GM18909 (cell line): Measurements from ENCODE around the gene RELB.

Experiments used
- ATAC-seq: cut with Tn5 transposase; IDR thresholded peaks from one replicate; pipeline ENCODE4 v1.9.1; 2021; ENCODE audit warnings: mild to moderate bottlenecking; ENCODE audit not compliant: unreplicated experiment, poor library complexity

RELB gene

DNA sequence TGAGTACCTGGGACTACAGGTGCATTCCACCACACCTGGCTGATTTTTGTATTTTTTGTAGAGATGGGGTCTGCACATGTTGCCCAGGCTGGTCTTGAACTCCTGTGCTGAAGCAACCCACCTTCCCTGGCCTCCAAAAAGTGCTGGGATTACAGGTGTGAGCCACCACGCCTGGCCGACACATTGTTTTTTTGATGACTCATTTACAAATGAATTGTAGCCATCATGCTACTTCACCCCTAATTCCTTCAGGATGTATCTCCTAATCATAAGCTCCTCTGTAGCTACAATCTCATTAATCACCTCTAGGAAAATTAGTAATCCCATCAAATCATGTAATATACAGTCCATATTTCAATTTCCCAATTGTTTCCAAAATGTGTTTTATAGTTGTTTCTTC is 17.9 kb downstream of the RELB start:
- ATAC-seq, result no peak

DNA sequence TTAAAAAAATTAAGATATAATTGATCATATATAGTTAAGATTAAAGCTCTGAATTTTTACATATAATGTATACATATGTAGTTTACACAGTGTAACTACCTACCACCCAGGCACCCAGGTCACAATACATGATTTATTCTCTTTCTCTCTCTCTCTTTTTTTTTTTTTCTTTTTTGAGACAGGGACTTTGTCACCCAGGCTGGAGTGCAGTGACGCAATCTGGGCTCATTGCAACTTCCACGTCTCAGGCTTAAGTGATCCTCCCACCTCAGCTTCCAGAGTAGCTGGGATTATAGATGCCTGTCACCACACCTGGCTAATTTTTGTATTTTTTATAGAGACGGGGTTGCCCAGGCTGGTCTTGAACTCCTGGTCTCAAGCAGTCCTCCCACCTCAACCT is 18.8 kb downstream of the RELB start:
- no peak for ATAC-seq

DNA sequence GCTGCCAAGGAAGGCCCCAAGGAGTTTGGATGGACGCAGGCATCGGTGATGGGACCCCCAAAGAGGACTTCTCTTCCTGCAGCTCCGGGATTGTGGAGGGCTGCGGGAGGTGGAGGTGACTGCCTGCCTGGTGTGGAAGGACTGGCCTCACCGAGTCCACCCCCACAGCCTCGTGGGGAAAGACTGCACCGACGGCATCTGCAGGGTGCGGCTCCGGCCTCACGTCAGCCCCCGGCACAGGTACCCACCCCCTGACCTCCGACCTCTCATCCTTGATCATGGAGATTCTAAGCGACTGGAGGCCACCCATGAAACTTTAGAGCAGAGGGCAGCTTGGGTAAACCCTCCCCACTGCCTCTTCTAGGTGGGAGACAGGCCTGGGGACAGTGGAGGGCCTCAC is 20.7 kb downstream of the RELB start:
- no peak for ATAC-seq

DNA sequence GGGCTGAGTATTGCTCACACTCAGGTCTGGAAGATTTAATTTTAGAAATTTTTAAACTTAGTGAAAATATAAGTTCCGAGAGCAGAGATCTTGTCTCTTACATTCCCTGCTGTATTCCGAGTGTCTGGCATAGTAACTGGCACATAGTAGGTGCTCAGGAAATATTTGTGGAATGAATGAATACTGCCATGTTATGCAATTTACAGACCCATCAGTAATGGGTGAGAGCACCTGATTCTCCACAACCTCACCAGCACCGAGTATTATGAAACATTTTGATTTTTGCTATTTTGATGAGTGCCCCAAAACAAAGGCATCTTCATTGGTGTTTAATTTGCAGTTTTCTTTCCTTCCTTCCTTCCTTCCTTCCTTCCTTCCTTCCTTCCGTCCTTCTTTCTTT is 21.8 kb downstream of the RELB start:
- ATAC-seq, result no peak

DNA sequence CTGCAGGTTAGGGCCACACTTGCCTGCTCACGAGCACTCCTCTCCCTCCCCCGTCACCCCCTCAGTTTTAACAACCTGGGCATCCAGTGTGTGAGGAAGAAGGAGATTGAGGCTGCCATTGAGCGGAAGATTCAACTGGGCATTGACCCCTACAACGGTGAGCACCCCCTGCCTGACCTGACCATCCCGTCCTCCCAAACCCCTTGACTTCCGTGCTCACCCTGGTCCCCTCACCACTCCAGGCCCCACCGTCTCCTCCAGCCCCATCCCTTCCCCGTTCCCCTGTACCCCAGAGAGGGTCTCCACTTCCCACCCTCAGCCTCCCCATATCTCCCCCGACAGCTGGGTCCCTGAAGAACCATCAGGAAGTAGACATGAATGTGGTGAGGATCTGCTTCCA is 24.0 kb downstream of the RELB start:
- no peak for ATAC-seq

DNA sequence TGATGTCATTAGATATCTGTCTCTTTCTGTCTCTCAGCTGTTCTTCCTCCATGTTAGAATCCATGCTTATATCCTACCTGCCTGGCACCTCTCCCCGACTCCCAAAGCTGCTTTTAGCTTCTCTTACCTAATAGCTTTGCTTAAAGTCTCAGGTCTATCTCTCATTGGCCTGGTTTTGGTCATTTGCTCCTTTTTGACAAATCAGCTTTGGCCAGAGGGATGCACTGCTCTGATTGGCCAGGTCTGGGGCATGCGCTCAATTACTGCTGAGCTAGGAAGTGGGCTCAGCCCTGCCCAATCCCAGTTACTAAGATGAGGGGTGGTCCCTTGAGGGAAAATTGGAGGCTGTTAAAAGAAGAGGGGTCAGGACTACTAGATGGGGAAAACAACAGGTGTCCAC is 26.1 kb downstream of the RELB start:
- no peak for ATAC-seq

DNA sequence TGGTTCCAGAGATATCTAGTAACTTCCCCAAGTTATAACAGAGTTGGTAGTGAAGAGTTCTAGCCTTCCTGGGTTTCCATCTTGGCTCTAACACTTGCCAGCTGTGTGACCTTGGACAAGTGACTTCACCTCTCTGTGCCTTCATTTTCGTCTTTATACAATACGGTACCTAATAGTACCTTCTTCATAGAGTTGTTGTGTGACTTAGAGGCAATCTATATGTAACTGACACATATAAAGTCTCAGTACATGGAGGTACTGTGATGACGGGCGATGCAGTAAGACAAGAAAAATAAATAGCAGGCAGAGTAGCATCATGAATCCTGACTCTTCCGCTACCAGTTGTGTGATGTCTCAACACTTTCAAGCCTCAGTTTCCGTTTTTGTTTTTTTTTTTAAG is 29.6 kb downstream of the RELB start:
- no peak for ATAC-seq

DNA sequence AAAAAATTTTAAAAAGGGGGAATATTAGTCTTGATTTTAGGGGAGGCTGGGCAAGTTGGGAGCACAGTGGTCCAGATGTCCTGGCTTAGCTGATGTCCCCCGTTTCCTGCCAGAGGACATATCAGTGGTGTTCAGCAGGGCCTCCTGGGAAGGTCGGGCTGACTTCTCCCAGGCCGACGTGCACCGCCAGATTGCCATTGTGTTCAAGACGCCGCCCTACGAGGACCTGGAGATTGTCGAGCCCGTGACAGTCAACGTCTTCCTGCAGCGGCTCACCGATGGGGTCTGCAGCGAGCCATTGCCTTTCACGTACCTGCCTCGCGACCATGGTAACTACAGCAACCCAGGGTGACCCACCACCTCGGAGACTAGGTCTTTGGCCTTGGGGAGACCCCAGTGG is 31.2 kb downstream of the RELB start:
- ATAC-seq, result no peak

DNA sequence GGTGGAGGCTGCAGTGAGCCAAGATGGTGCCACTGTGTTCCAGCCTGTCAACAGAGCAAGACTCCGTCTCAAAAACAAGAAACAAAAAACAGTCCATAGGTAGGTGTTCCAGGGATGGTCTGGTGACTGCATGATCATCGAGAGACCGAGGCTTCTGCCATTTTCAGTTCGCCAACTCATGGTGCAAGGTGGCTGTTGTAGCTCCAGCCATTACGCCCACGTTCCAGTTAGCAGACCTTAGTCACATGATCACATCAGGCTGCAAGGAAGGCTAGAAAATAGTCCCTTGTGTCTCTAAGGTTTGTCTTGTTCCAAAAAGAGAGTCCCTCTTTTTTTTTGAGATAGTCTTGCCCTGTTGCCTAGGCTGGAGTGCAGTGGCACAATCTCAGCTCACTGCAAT is 34.5 kb downstream of the RELB start:
- no peak for ATAC-seq

DNA sequence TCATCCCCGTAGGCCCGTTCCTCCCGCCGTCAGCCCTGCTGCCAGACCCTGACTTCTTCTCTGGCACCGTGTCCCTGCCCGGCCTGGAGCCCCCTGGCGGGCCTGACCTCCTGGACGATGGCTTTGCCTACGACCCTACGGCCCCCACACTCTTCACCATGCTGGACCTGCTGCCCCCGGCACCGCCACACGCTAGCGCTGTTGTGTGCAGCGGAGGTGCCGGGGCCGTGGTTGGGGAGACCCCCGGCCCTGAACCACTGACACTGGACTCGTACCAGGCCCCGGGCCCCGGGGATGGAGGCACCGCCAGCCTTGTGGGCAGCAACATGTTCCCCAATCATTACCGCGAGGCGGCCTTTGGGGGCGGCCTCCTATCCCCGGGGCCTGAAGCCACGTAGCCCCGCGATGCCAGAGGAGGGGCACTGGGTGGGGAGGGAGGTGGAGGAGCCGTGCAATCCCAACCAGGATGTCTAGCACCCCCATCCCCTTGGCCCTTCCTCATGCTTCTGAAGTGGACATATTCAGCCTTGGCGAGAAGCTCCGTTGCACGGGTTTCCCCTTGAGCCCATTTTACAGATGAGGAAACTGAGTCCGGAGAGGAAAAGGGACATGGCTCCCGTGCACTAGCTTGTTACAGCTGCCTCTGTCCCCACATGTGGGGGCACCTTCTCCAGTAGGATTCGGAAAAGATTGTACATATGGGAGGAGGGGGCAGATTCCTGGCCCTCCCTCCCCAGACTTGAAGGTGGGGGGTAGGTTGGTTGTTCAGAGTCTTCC is 36.3 kb downstream of the RELB start:
- ATAC-seq, result no peak

DNA sequence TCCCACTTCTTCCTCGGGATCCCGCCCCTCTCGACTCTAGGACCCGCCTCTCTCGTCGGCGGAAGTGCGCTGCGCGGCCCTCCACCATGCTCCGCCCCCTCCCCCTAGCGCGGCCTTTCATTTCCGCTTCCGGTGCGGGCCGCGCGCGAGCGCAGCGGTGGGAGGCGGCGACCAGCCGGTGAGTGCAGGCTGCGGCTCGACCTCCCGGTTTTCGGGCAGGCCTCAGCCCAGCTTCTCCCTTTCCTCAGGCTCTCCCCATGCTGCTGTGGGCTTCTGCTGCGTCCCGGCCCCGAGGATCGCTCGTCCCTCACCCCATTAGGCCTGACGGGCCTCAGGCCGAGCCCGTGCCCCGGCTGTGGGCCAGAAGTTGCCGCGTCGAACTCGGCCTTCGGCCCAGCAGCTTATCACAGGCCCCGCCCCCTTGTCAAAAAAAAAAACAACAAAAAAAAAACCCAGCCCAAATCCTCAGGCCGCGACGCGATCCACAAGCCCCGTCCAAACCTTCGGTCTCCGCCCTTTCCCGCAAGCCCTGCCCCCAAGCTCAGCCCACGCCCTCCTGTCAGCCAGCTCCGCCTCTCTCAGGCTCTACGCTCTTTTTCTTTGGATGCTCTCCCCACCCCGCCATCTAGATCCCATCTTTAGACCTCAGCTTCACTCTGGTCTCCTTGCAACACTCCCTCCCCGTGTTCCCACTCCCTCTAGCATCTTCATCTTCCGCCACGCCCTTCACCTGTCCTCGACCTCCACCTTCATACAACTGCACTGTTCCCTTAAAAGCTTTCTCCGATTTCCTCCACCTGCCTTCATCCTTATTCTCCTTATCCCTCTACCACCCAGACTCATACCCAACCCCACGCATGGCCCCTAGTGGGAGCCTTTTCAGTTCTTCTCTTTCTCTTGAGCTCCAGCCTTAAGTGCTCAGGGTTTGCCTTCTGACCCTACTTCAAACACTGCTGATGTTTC is 37.9 kb downstream of the RELB start, which contains the start of gene CLASRP:
CLASRP (plus strand) TSS at position 115 of the 963 bp plus-strand sequence. CDS start 1,168 bp downstream, outside the sequence.
- peak; percentile 79 for ATAC-seq

DNA sequence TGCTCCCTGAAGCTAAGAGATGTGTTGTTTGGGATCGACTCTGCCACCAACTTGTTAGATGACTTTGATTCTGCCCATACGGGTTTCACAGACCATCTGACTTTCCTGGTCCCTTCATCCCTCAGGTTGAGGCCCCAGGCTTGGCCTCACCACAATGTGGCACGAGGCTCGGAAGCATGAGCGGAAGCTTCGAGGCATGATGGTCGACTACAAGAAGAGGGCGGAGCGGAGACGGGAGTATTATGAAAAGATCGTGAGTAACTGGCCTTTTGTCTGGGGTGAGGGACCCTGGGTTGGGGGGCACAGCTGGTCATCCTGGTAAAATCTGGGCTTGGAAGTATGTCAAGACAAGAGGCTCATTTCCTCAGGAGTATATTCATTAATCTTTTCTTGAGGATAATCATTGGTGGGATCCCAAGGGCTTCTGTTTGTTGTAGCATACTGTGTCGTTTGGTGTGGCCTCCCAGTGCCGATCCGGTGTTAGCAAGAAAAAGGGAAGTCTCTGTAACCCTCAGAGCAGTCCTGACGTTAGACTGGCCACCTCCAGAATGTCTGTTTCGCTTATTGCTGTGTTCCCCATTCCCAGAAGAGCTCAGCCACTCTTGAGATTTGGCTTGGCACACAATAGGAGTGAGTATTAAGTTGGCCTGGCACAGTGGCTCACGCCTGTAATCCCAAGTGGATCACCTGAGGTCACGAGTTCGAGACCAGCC is 39.0 kb downstream of the RELB start:
- no peak for ATAC-seq

DNA sequence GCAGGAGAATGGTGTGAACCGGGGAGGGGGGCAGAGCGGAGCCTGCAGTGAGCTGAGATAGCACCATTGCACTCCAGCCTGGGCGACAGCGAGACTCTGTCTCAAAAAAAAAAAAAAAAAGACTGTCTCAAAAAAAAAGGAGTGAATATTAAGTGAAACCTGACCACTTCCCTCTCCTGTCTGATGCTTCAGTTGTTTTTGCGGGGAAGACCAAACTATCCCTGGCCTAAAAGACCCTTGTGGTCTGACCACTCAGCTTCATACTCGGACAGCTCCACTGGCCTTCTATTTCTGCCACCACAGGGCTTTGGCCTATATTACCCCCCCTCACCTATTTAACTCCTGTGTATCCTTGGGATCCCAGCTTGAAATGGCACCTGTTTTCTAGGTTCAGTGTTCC is 39.9 kb downstream of the RELB start:
- ATAC-seq, result no peak

DNA sequence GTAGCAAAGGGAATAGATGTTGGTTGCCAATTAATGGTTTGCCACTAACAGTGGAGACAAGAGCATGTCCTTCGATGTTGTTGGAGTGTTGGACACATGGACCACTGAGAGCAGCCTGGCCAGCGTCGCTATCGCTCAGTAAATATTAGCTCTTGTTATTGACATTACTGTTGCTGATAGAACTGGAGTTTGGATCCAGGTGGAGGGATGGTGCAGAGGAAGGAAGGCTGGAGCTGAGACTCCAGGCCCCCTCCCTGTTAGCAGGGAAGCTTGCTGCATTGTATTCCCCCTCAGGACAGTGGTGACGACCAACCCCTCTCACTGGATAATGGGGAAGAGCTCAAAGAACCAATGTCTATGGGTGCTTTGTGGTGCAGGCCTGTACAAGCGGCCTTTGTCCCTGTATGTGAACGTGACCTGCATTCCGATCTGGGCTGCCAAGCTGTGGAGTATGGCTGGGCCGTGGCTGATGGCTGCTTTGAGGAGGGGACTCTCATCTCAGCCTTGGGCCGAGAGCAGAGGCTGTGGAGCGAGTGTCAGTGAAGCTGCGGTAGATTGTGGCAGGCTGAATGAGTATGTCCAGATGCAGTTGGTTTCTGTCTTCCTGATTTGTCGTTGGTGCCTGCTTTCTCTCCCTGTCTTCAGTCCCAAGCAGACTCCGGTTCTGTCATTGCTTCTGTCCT is 44.5 kb downstream of the RELB start:
- no peak for ATAC-seq

DNA sequence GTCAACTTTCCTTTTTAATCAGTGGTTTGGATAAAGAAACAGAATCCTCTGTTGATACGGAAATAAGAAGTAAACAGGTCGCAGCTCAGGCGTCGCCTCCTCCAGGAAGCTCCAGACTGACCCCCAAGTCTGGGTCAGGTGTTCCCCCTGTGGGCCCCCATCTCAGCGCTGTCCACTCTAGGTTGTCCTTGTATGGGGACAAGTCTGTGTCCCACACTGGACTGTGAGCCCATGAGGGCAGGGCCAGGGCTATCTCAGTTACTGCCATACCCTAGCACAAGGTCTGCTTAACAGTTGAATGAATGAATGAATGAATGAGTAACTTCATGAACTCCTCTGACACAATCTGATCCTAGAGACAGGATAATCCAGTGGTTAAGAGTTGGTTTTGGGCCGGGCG is 45.1 kb downstream of the RELB start:
- ATAC-seq, result no peak

DNA sequence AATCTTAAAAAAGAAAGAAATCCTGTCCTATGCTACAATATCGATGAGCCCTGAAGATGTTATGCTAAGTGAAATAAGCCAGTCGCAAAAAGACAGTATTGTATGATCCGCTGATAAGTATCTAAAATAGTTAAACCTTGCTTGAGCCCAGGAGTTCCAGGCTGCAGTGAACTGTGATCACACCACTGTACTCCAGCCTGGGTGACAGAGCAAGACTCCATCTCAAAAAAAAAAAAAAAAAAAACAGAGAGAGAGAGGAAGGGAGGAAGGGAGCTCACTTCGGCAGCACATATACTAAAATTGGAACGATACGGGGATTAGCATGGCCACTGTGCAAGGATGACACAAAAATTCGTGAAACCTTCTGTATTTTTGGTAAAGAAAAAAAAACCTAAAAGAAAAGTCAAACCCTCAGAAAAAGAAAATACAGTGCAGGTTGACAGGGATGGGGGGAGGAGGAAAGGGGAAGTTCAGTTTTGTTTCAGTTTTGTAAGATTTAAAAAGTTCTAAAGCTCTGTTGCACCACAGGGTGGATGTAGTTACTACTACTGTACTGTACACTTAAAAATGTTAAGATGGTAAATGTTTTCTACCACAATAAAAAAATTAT is 46.0 kb downstream of the RELB start:
- ATAC-seq, result no peak

DNA sequence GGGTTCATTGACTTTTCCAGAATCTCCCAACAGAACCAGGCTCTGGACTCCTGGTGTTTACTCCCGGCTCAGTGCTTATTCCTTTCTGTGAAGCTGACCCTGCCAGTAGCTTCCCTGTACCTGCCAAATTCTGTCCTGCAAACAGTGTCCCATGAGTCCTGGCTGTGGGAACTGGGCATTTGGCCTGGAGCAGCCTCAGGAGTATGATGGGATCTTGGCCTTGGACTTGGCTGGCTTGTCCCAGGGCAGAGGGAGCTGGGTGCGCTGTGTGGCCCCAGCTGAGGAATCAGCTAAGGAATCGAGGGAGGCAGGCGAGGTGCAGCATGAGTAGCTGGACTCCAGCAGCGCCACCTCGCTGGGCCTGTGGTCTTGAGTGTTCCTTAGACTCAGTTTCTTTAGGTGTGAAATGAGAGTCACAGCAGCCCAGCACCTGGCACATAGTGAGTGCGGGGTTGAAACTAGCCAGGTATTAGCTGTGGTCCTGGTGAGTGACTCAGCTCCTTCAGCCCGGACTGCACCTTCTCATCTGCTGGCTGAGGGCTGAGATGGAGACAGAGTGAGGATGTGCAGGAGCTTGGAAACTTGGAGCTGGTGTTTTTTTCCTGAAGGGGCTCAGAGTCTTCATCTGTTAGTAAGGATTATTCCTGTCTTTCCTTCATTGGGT is 47.9 kb downstream of the RELB start:
- ATAC-seq, result no peak

DNA sequence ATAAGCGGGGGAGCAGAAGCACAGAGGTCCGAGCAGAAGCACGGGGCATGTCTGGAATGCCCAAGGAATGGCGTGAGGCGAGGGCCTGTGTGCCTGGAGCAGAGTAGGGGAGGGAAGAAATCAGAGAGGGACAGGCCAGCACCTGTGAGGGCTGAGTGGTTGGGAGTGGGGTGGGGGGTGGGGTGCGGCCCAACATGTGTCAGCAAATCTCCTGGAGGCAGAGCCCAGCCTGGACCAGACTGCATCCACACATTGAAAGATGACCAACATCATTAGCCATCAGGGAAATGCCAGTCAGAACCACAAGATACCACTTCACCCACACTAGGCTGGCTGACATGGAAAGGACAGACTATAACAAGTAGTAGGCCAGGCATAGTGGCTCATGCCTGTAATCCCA is 48.8 kb downstream of the RELB start:
- ATAC-seq, result no peak

DNA sequence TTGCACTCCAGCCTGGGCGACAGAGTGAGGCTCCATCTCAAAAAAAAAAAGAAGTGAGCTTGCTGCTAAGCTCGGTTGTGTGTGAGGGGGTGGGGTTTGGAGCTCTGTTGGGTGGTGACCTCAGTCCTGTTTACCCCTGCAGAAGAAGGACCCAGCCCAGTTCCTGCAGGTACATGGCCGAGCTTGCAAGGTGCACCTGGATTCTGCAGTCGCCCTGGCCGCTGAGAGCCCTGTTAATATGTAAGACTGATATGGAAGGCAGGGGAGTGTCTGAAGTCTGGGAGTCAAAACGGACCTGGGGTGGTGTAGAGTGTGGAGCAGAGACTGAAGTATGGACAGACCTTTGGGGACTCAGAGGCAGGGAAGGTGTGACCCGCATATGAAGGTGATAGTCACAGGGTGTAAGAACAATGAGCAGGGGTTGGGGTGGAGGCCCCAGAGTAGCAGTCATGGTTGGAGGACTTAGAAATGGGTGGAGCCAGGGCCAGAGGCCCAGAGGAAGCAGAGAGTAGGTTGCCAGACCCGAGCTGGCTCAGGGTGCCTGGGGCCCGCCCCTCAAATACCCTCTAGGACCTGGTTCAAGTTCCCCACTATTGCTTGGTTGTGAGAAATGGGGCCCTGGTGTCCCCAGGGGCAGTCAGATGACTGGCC is 50.8 kb downstream of the RELB start:
- ATAC-seq, result no peak
